ENCODE measurements around the gene TNFAIP3.

Gene TNFAIP3

DNA sequence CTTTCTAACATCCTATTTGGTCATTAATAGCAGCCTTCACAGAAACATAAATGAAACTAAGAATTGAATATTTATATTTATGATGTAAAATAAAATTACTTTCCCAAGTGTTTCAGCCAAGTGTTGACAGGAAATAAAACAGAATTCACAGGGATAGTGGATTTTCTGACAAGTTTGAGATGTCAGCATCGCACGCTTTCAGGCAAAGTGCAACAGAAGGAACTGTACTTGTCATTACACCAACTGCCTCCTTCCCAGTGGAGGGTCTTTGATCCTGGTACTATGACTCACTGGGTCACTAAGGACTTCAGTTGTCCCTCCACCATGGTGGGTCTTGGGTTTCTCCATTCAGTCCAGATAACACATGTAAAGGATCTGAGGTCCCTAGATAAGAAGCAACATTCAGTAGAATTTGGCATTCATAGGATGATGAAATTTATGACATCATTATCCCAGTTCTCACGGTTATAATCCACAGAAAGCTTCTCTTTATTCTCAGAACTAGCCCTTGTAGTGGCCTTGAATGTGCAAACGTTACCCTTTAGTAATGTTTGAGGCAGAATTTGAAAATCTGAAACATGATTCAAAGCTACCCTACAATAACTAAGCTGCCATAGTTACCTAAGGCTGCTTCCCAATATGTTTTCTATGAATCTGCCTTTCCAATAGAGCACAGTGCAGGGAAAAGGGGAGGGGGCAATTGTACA is 3.8 kb upstream of the TNFAIP3 start:
- TF ChIP-seq, protein P1, sequence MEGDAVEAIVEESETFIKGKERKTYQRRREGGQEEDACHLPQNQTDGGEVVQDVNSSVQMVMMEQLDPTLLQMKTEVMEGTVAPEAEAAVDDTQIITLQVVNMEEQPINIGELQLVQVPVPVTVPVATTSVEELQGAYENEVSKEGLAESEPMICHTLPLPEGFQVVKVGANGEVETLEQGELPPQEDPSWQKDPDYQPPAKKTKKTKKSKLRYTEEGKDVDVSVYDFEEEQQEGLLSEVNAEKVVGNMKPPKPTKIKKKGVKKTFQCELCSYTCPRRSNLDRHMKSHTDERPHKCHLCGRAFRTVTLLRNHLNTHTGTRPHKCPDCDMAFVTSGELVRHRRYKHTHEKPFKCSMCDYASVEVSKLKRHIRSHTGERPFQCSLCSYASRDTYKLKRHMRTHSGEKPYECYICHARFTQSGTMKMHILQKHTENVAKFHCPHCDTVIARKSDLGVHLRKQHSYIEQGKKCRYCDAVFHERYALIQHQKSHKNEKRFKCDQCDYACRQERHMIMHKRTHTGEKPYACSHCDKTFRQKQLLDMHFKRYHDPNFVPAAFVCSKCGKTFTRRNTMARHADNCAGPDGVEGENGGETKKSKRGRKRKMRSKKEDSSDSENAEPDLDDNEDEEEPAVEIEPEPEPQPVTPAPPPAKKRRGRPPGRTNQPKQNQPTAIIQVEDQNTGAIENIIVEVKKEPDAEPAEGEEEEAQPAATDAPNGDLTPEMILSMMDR (IDR thresholded peaks at IDR 0.05; ENCODE audit: extremely low read depth, insufficient read depth, missing control alignments) = no peak
- in situ Hi-C loops (cut with MboI; ENCODE audit: low pct_unique_long_range_greater_than_20kb, low sequenced_read_pairs, unreplicated experiment) = no loop called here
- DNase-seq (ENCODE audit: low spot score) = no peak

DNA sequence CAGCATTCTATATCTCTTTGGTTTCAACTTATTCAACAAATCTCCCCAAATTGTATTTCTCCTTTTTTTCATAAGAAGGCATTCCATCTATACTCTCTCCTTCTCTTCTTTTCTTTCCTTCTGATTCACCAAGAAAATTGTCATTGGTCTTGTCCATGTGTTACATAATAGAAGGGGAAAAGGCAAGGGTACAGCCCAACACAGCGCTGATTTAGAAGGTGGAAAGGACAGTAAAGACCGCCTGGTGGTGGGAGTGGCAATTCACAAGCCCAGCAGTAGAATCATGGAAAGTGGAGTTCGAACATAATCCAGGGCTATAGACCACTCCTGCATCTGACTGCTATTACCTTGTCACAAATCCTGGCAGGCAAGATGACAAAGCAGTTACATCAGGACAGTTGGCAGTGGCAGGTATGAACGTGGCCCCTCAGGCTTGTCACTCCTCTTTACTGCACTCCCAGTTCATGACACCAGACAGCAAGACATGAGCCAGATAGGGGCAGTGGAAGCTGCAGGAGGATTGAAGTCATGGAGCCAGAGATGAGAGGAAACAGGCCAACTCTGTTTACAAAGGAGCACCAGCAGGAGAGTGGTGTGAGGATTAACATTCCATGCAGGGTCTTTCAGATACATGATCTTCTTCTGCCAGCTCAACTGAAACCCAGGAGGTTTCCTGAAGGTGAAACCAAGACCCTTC is 2.1 kb upstream of the TNFAIP3 start:
- in situ Hi-C loops (cut with MboI; ENCODE audit: low pct_unique_long_range_greater_than_20kb, low sequenced_read_pairs, unreplicated experiment) = loop anchor here (5.0 kb wide), 2 partner anchors 77 to 158 kb away; no protein-coding TSS in a partner anchor
- TF ChIP-seq, protein P1 (IDR thresholded peaks at IDR 0.05; ENCODE audit: extremely low read depth, insufficient read depth, missing control alignments) = no peak

DNA sequence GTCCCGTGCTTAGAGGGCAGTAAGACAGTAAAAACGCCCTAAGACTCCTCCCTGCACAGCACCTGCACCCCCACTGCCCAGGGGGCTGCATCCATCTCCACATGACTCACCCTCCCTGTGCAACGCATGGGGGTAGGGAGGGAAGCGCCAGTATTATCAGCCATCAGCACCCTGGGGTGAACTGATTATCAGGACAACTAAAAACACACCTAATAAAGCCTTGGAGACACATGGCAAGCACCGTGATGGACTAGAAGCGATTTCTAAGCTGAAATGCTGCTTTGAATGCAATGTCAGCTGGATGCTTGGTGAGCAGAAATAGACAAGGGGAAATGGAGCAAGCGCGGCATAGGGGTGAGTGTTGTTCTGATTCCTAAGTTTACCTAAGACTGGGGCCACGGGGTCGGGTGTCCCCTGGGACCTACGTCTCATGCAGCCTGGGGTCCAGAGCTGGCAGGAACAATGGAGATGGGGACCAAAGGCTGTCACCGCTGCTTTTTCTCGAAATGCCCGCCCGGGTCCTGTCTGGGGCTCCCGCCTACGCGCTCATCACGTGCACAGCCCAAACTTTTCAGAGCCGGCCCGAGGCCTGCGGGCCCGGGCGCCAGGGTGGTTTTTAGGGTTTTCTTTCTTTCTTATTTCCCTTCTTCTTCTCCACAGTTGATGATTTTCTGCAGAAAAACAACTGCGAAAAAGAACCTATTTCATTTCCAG is 702 bp upstream of the TNFAIP3 start:
- in situ Hi-C loops (cut with MboI; ENCODE audit: low pct_unique_long_range_greater_than_20kb, low sequenced_read_pairs, unreplicated experiment) = loop anchor here (5.0 kb wide), 2 partner anchors 76 to 159 kb away; no protein-coding TSS in a partner anchor
- DNase-seq (ENCODE audit: low spot score) = peak; percentile 56

More for the DNA sequence above, 2.1 kb upstream of the TNFAIP3 start:
- DNase-seq (ENCODE audit: low spot score) = no peak

DNA sequence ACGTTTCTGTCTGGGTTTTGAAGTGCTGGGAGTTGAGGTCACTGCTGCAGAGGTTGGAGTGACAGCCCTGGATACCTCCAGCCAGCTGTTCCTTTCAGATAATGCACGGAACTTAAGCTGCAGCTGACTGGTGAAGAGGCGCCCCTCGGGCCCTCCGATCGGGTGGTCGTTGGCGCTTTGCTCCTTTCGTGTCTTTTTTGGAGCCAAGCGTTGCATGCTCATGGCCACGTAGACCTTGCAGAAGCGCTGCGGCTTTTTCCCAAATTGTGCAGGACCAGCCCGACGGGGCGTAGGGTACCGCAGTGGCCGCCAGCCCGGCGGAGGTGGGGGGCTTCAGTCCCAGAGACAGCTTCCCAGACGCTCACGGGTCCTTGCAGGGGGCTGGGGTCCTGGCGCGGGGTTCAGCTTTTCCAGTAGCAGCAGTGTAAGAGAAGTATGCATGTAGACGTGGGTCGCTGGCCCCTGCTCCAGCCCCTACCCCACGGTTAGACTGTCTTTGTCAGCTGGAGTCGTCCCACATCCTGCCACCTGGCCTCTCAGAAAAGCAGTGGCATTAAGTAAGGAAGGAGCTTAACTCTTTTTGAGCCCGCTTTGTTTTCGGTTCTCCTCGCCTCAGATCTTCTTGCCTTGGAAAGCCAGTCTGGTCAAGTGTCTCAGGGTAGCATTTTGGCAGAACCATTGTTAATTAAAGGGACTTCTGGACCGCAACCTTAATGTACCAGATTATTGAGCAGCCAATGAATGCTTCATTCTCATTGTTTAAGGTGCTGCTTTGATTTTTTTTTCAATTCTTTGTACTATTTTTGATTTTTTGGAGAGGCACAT is 838 bp downstream of the TNFAIP3 start:
- DNase-seq (ENCODE audit: low spot score) = no peak
- in situ Hi-C loops (cut with MboI; ENCODE audit: low pct_unique_long_range_greater_than_20kb, low sequenced_read_pairs, unreplicated experiment) = loop anchor here (5.0 kb wide), 2 partner anchors 74 to 161 kb away; no protein-coding TSS in a partner anchor
- TF ChIP-seq, protein P1 (IDR thresholded peaks at IDR 0.05; ENCODE audit: extremely low read depth, insufficient read depth, missing control alignments) = no peak

More for the DNA sequence above, 702 bp upstream of the TNFAIP3 start:
- TF ChIP-seq, protein P1 (IDR thresholded peaks at IDR 0.05; ENCODE audit: extremely low read depth, insufficient read depth, missing control alignments) = no peak

DNA sequence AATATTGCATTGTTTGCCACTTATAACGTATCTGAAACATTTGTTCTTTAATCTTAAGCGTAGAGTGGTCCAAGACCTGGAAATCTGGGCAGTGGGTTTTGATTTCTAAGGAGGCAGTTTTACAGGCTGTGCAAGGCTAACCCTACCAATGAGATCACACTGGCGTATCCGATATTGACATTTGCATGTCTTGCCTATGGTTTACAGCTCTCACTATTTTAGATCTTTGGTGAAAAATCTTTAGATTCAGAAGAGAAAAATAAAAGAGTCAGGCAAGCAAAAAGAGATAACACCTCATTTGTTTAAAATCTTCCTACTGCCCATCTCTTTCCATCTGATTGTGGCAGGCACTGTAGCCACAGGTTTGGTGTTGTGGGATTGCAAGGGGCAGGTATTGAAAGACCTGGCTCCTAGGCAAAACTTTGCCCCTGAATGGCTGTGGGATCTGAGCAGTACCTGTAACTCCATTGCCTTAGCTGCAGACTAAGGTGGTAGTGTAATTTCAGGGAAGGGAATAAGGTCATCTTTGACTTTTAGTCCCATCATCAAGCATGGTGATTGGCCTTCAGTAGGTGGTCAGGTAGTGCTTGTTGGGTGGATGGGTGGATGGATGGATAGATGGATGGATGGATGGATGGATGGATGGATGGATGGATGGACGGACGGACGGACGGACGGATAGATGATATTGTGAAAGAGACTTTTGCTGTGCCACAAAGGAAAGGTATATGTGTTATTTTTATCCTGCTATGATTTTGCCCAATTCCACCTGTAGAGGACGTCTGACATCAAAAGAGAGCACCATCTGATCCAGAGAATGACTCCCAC is 1.9 kb downstream of the TNFAIP3 start:
- DNase-seq (ENCODE audit: low spot score) = no peak
- in situ Hi-C loops (cut with MboI; ENCODE audit: low pct_unique_long_range_greater_than_20kb, low sequenced_read_pairs, unreplicated experiment) = loop anchor here (5.0 kb wide), 2 partner anchors 73 to 162 kb away; no protein-coding TSS in a partner anchor
- TF ChIP-seq, protein P1 (IDR thresholded peaks at IDR 0.05; ENCODE audit: extremely low read depth, insufficient read depth, missing control alignments) = peak; percentile 61
